ENCODE data around the gene POLR3H.
A peak's percentile ranks its signal among the peaks of the same experiment; 100 is the strongest.

GRCh38 chr22:41532908-41533825 is 11.1 kb downstream of the POLR3H start:
- TF ChIP-seq ZNF792 (tag by site-specific recombination; IDR thresholded peaks at IDR 0.05) (no peak), CTCF (tag by site-specific recombination; IDR thresholded peaks at IDR 0.05) (peak; percentile 72), YY1 (tag by site-specific recombination; IDR thresholded peaks at IDR 0.05) (no peak)
